Activated CD4-positive, alpha-beta T cell treated with anti-CD3 and anti-CD28 coated beads for 4 hours (primary cell): Measurements from ENCODE around the gene FBXO42.
"Not testable (repeated sequence)": the region's sequence is repeated elsewhere in the genome, so short reads cannot be mapped to it uniquely, and the experiment has no call there.

Experiments
- DNase-seq, 2 donors: peaks; one replicate each; pipeline ENCODE4 v3.0.0-alpha.2; 2020

FBXO42 gene

DNA sequence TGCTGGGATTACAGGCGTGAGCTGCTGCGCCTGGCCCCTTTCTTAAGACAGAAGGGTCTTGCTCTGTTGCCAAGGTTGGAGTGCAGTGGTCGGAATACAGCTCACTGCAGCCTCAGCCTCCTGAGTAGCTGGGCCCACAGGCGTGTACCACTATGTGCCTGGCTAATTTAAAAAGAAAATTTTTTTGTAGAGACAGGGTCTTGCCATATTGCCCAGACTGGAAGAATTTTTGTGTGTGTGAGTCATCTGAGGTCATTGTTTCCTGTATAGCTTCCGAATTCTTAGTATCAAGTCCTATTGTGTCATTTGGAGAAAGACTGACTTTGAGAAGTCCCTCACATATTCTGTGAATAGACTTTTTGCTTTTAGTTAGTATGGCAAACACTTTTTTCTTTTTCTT lies 19.4 kb upstream of the FBXO42 start:
- peak in 1 of 2 donors; percentile 13 for DNase-seq

DNA sequence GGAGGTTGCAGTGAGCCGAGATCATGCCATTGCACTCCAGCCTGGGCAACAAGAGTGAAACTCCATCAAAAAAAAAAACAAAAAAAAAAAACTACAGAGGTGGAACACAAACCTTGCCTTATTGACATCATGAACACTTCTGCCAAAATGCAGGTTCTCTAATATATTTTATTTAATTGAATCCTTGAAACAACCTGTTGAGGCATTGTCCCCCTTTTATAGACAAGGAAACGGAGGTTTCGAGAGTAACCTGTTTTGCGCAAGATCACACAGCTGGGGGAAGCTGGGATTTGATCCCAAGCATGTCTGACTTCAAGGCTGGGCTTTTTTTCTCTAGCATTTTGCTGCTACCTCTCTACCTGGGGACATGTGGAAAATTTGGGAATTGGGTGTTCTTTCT lies 17.5 kb upstream of the FBXO42 start:
- DNase-seq: no peak

- DNase-seq: no peak
Observed at GRCh38 chr1:16367968-16368890, 15.9 kb upstream of the FBXO42 start.

DNA sequence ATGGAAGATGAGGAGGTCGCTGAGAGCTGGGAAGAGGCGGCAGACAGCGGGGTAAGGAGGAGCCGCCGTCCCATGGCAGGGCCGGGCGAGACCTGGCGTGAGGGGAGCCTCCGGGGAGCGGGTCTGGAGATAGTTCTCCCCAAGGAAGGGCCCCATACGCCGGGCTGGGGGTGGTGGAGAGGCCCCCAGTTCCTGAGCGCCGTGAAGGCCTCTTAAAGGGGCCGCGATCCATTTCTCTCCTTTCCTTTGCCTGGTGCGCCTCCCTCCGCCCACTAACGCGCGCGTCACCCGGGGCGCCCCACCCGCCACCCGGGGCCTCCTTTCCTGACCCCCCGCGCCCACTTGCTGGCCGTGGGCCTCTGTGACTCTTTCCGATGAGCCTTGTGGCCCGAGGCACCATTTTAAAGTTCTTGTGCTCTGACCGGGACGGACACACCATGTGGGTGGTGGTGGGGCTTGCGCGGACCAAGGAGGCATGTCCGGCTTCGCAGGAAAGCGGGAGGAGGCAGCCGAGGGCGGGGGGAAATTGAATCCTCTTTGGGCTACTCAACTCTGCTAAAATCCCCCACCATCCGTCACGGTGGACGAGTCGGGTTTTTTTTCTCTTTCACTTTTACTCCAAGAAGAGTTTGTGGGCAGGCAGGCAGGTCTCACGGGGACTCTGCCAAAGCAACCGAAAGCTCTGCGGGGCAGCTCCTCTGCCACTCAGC lies 15.1 kb upstream of the FBXO42 start:
- peak; percentile 84 to 88 for DNase-seq

GRCh38 chr1:16366722-16367257 lies 14.5 kb upstream of the FBXO42 start, which contains the start of gene SZRD1:
TSS of gene SZRD1 (plus strand) at chr1:16367242. CDS start at chr1:16367258, 16 bp downstream.
- DNase-seq: peak; percentile 94 to 95

DNA sequence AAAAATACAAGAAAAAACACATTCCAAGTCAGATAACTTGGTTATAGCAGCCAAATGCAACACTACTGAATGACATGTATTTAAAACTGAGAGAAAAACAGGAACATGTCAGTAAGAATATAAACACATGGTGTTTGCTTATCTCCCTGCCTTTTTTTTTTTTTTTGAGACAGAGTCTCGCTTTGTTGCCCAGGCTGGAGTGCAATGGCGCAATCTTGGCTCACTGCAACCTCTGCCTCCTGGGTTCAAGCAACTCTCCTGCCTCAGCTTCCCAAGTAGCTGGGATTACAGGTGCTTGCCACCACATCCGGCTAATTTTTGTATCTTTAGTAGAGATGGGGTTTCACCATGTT lies 12.8 kb upstream of the FBXO42 start:
- not testable (repeated sequence) for DNase-seq

DNA sequence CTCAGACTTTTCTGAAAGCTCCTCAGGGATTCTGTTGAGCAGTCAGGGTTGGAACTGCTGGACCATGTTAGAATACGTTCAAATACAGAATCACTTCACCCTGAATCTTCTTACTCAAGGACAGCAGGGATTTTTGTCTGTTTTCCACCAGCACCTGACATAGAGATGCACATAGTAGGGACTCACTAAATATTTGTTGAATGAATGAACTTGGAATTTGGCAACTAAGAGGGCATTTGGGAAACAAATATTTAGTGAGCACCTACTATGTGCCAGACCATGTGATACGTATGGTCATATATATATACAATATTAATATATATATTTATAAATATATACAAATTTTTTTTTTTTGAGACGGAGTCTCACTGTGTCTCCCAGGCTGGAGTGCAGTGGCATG lies 4.6 kb upstream of the FBXO42 start:
- no peak for DNase-seq

DNA sequence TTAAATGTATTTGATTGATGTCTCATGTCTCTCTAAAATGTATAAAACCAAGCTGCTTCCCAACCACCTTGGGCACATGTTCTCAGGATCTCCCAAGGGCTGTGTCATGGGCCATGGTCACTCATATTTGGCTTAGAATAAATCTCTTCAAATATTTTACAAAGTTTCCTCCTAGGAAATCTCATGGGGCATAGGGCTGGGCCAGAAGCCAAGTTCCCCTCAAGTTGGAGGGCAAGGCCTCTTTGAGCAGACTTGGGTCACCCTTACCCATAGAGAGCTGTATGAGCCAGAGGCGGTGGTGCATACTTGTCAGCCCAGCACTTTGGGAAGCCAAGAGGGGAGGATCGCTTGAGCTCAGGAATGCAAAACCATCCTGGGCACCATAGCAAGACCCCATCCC lies 2.3 kb upstream of the FBXO42 start:
- no peak for DNase-seq

DNA sequence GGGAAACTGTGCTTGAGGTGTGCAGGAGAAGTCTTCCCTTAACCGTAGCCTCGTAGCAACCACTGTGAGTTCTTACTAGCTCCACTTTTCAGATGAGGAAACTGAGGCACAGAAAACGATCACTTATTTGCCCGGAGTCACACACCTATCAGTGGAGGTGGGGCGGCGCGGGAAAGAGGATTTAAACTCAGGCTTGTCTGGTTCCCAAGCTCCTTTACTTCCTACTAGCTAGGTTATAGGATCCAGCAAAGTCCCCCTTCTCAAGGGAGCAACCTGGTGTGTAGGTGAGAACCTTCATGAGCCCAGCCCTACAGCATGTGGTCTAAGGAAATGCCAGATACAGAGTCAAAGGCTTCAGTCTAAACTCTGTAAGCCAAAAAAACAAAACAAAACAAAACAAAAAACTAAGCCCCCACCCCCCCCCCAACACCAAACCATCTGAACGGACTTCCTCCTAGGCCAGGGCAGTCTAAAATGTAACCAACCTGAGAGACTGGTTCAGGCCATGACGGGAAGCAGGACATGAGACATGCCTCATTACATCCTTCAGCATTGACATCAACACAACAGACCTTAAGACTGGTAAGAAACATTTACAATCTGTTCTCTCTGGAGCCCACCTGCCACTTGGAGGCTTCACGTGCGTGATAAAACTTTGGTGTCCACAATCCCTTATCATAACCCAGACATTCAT lies 709 bp upstream of the FBXO42 start:
- DNase-seq: no peak

DNA sequence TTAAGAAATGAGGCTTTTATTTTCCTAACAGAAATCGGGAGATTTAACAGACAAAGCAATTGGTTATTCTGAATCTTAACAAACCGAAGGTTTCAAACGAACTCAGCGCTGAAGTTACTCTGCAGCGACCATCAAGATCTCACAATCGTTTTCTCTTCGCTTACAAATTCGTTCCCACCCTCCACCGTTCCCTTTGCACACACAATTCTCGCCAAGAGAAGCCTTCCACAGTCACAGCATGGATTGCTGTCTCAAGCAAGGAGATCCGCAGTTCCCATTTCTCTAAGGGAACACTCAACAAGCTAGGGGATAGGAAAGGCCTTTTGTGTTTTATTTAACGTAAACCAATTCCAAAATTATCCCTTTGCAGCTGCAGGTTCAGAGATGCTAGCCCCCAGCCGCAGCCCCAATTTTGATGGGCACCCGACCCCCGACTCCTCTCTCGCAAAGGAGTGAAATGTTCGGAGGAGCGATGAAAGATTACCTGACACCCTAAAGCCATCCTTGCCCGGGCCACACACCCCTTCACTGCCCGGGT lies 755 bp downstream of the FBXO42 start:
- no peak for DNase-seq

DNA sequence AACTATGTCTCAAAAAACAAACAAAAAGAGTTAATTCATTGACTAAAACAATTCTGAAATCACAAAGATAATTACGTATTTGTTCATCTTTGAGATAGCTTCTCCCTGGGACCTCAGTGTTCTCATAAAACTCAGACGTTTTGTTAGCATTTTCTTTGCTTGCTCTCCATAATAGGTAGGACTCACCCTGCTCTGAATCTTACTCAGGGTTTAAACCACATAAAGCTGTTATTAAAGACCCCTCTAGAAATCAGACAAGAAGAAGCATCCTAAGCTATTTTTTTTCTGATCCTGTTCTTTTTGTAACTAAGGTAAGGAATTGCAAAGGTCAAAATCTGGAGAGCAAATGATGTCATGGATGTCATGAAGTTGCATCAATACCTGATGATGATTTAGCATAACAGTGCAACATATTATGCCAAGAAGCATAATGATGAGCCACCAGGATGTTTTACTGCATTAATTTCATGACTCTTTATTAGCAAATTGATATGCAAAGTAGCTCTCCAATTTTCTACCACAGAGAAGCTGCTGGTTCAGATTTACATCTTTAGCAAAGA lies 2.4 kb downstream of the FBXO42 start:
- DNase-seq: no peak

DNA sequence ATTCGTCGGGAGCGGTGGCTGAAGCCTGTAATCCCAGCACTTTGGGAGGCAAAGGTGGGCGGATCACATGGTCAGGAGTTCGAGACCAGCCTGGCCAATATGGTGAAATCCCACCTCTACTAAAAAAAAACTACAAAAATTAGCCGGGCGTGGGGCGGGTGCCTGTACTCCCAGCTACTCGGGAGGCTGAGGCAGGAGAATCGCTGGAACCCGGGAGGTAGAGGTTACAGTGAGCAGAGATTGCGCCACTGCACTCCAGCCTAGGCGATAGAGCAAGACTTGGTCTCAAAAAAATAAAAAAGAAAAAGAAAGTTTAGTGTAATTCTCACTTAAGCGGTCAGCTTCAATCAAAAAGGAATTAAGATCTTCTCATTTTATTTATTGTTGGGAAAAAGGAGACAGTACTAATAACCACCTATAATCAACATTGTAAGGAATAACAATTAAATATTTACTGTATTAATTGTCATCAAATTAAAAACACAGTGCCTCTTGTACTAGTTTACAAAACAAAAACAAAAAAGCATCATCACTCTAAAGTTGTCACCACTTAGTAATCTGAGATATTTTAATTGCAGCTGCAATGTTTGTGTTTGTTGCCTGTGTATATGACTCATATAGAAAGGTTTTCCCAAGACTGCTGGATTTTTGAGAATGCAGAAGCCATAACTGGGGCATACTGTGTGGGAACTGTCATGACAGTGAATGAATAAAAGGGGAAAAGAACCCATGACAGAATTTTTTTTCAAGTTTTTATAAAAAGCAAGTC lies 3.7 kb downstream of the FBXO42 start:
- DNase-seq: no peak

- not testable (repeated sequence) for DNase-seq
Observed at GRCh38 chr1:16343276-16343675, 9.0 kb downstream of the FBXO42 start.

GRCh38 chr1:16342331-16343062 lies 9.8 kb downstream of the FBXO42 start:
- DNase-seq: no peak

DNA sequence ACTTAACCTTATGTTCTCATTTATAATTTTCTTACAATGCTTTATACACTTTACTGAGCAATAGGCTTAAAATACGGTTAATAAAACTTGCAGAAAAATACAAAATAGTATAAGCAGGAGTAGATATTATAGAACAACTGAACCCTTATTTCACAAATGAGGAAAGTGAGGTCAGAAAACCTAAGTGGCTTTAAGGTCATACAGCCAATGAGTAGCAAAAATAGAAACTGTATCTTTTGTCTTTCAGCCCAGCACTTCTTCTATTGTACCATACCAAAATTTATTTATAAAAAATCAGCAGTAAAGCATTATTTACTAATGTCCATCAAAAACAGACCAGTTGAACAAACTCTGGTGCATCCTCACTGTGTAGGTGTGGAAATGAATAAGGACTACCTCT lies 11.6 kb downstream of the FBXO42 start:
- DNase-seq: no peak

- DNase-seq: no peak
Observed at GRCh38 chr1:16338961-16339360, 13.3 kb downstream of the FBXO42 start.

DNA sequence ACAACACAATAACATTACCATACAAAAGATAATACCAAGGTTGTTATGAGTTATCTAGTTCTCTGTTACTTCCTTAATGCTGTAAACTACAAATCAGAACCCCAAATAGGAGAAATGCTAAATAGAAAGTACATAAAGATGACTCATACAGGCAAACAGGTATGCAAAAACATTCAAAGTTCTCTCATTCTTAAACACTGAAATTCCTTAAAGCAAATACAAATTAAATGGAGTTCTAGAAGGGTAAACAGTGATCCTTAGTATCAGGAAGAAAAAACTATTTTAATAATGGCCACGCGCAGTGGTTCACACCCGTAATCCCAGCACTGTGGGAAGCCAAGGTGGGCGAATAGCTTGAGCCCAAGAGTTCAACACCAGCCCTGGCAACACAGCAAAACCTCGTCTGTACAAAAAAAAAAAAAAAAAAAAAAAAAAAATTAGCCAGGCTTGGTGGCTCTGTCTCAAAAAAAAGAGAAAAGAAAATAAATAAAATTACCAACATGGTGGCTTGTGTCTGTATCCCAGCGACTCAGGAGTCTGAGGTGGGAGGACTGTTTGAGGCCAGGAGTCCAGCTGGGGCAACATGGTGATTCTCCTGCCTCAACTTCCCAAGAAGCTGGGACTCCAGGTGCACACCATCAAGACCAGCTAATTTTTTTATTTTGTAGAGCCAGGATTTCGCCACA lies 17.5 kb downstream of the FBXO42 start:
- no peak for DNase-seq

DNA sequence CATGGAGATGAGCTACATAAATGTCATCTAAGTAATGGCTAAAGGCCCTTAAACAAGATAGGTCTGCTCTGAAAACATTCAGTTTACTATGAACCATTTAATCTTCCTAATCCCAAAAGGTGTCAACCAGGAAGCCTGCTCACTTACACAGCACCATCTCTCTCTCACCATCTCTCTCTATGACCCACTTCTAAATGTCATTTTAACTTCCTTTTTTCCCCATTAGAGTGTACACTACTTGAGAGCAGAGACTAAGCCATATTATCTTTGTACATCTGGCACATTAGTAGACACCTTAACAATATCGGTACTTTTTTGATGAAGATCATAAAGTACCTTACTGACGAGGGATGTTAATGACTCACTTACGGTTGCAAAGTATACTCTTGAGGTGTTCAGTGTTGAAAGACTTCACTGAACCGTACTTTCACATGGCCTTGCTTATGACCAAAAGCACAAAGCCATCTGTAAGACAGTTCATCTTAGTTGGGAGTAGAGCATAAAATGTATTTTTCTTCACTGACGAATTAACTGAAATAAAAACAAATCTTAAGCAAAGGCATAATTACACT lies 25.4 kb downstream of the FBXO42 start:
- DNase-seq: no peak

- DNase-seq: no peak
Observed at GRCh38 chr1:16324456-16324890, 27.8 kb downstream of the FBXO42 start.
